CD4-positive, alpha-beta memory T cell (primary cell): ENCODE results near the gene VIT. TPM values are rescaled to one million over a fixed set of nuclear protein-coding genes. Genes with fewer than 3 reads are reported as not detected.
A peak's percentile ranks its signal among the peaks of the same experiment; 100 is the strongest.
"Not testable (repeated sequence)": the region's sequence is repeated elsewhere in the genome, so short reads cannot be mapped to it uniquely, and the experiment has no call there.

Source experiments
- CTCF ChIA-PET: fragments of 350-600 bp; sonication (Branson Sonifier 250); formaldehyde crosslinking; loops from one replicate; lab custom pipeline; 2021; ENCODE audit warnings: inconsistent platforms; ENCODE audit not compliant: partially characterized antibody; lab: Charles Lee
- POLR2A ChIA-PET: fragments of 350-600 bp; sonication (Branson Sonifier 250); formaldehyde crosslinking; loops from one replicate; lab custom pipeline; 2021; ENCODE audit not compliant: partially characterized antibody; lab: Charles Lee
- DNase-seq, 5 donors: peaks; one replicate each; pipeline versions ENCODE4 v3.0.0 to v3.0.0-alpha.2; 2020 to 2022; ENCODE audit warnings: mixed read lengths in 1 of 5
- H3K27ac ChIP-seq: one replicate; pipeline ENCODE4 v1.7.0; 2013; ENCODE audit warnings: low read depth, low read length
- H3K27me3 ChIP-seq: 2 replicates; pipeline ENCODE4 v1.7.0; 2013; ENCODE audit warnings: mild to moderate bottlenecking, low read length, moderate library complexity; ENCODE audit not compliant: insufficient read depth
- H3K36me3 ChIP-seq: 2 replicates; pipeline ENCODE4 v1.7.0; 2013; ENCODE audit warnings: mild to moderate bottlenecking, low read length, moderate library complexity; ENCODE audit not compliant: insufficient read depth
- H3K4me1 ChIP-seq: 2 replicates; pipeline ENCODE4 v1.7.0; 2013; ENCODE audit warnings: mild to moderate bottlenecking, low read length, moderate library complexity; ENCODE audit not compliant: insufficient read depth
- H3K4me3 ChIP-seq, 2 donors: one replicate each; pipeline ENCODE4 v1.7.0; 2013; ENCODE audit warnings: low read length in 2 of 2, mild to moderate bottlenecking in 1 of 2
- H3K9me3 ChIP-seq, 2 donors: one replicate each; pipeline ENCODE4 v1.7.0; 2013; ENCODE audit warnings: low read length in 2 of 2, control low read depth in 1 of 2; ENCODE audit not compliant: control insufficient read depth in 1 of 2
- H3K27ac Mint-ChIP-seq, 7 donors: one replicate each; pipeline ENCODE4 v1.8.0; 2020 to 2021; ENCODE audit warnings: mixed read lengths in 7 of 7, mild to moderate bottlenecking in 6 of 7, inconsistent platforms in 3 of 7, moderate library complexity in 3 of 7
- H3K27me3 Mint-ChIP-seq, 2 donors: one replicate each; pipeline ENCODE4 v1.8.0; 2020 to 2021; ENCODE audit warnings: mixed read lengths in 2 of 2
- H3K36me3 Mint-ChIP-seq, 2 donors: one replicate each; pipeline ENCODE4 v1.8.0; 2020 to 2021; ENCODE audit warnings: mixed read lengths in 2 of 2, inconsistent platforms in 1 of 2, mild to moderate bottlenecking in 1 of 2
- H3K4me1 Mint-ChIP-seq, 4 donors: one replicate each; pipeline ENCODE4 v1.8.0; 2020 to 2021; ENCODE audit warnings: mixed read lengths in 4 of 4, mild to moderate bottlenecking in 1 of 4
- H3K4me3 Mint-ChIP-seq, 8 donors: one replicate each; pipeline ENCODE4 v1.8.0; 2020 to 2021; ENCODE audit warnings: mixed read lengths in 8 of 8, mild to moderate bottlenecking in 7 of 8, moderate library complexity in 6 of 8, inconsistent platforms in 3 of 8
- H3K9me3 Mint-ChIP-seq, 8 donors: one replicate each; pipeline ENCODE4 v1.8.0; 2020 to 2021; ENCODE audit warnings: mixed read lengths in 8 of 8, mild to moderate bottlenecking in 5 of 8, inconsistent platforms in 3 of 8, moderate library complexity in 1 of 8
- intact Hi-C: fragments of 100-400 bp; cut with micrococcal nuclease; formaldehyde crosslinking; loops from one replicate; pipeline ENCODE4 v1.15.1; 2023
- polyA plus RNA-seq, 2 donors: library from polyadenylated mRNA; unstranded; fragments of 300-500 nt; fragmentation: Illumina TruSeq; gene quantifications; one replicate each; pipeline ENCODE4 v1.2.3, GENCODE V29; 2021
- total RNA-seq, 2 experiments: library from RNA; stranded (reverse); gene quantifications; one replicate each; pipeline ENCODE4 v1.2.3, GENCODE V29; 2021

Gene VIT
- total and polyA plus RNA-seq, 4 experiments from 2014 or later: not detected

GRCh38 chr2:36820942-36821605 is 124.6 kb downstream of the VIT start:
- H3K36me3 ChIP-seq: no peaks in the 10 kb centered on the region
- DNase-seq: peak in 1 of 5 donors; percentile 19
- H3K9me3 ChIP-seq: no peaks in the 10 kb centered on the region
- Mint-ChIP-seq H3K9me3 (no peaks in the 10 kb centered on the region), H3K4me1 (peaks cover 0 to 4% (median 0%) of the 10 kb centered on the region in 4 donors), H3K4me3 (no peak overlapping the region), H3K27me3 (peaks cover 0 to 4% of the 10 kb centered on the region in 2 donors), H3K36me3 (no peaks in the 10 kb centered on the region), H3K27ac (no peak overlapping the region)
- H3K4me1 ChIP-seq: no peaks in the 10 kb centered on the region
- H3K27me3 ChIP-seq: no peaks in the 10 kb centered on the region
- intact Hi-C loops: no loop called here
- ChIA-PET CTCF (interaction anchor here (1.7 to 2.3 kb wide), 2 partner anchors 36 to 41 kb away, joined by 6 to 9 read pairs; no protein-coding TSS in a partner anchor), POLR2A (no interaction called here)
- H3K27ac ChIP-seq: no peak overlapping the region
- no peak overlapping the region for H3K4me3 ChIP-seq

- no peak overlapping the region for H3K27ac ChIP-seq
- Mint-ChIP-seq H3K27ac (no peak overlapping the region), H3K4me1 (no peaks in the 10 kb centered on the region), H3K36me3 (no peaks in the 10 kb centered on the region), H3K4me3 (no peak overlapping the region), H3K9me3 (peaks cover 0 to 4% (median 0%) of the 10 kb centered on the region in 8 donors), H3K27me3 (peaks cover under 1 to 4% of the 10 kb centered on the region in 2 donors)
- intact Hi-C loops: no loop called here
- ChIA-PET POLR2A (no interaction called here), CTCF (no interaction called here)
- H3K4me3 ChIP-seq: no peak overlapping the region
- H3K9me3 ChIP-seq: no peaks in the 10 kb centered on the region
- H3K27me3 ChIP-seq: no peaks in the 10 kb centered on the region
- DNase-seq: no peak
- no peaks in the 10 kb centered on the region for H3K36me3 ChIP-seq
- H3K4me1 ChIP-seq: no peaks in the 10 kb centered on the region
Measured at GRCh38 chr2:36823862-36824261, 127.4 kb downstream of the VIT start.

- POLR2A ChIA-PET: no interaction called here
Measured at GRCh38 chr2:36824273-36824672, 127.8 kb downstream of the VIT start.

GRCh38 chr2:36824683-36825082 is 128.2 kb downstream of the VIT start:
- H3K27me3 ChIP-seq, H3K36me3 Mint-ChIP-seq, H3K9me3 Mint-ChIP-seq, H3K36me3 ChIP-seq, H3K9me3 ChIP-seq, H3K27ac ChIP-seq, DNase-seq, POLR2A ChIA-PET, H3K4me1 ChIP-seq, CTCF ChIA-PET, H3K4me3 Mint-ChIP-seq, H3K4me1 Mint-ChIP-seq, intact Hi-C loops, H3K4me3 ChIP-seq, H3K27me3 Mint-ChIP-seq, H3K27ac Mint-ChIP-seq: not testable (repeated sequence)

More at GRCh38 chr2:36824273-36824672, 127.8 kb downstream of the VIT start:
- Histone ChIP-seq H3K9me3 (no peaks in the 10 kb centered on the region), H3K4me1 (no peaks in the 10 kb centered on the region), H3K27ac (no peak overlapping the region), H3K36me3 (no peaks in the 10 kb centered on the region), H3K4me3 (no peak overlapping the region), H3K27me3 (no peaks in the 10 kb centered on the region)
- Mint-ChIP-seq H3K27me3 (peaks cover 1 to 4% of the 10 kb centered on the region in 2 donors), H3K4me1 (no peaks in the 10 kb centered on the region), H3K4me3 (no peak overlapping the region), H3K27ac (no peak overlapping the region), H3K9me3 (peaks cover 0 to 4% (median 0%) of the 10 kb centered on the region in 8 donors), H3K36me3 (no peaks in the 10 kb centered on the region)
- intact Hi-C loops: no loop called here
- DNase-seq: no peak
- CTCF ChIA-PET: no interaction called here

GRCh38 chr2:36831185-36831584 is 134.7 kb downstream of the VIT start:
- intact Hi-C loops: no loop called here
- Mint-ChIP-seq H3K27me3 (peaks cover 1 to 11% of the 10 kb centered on the region in 2 donors), H3K36me3 (no peaks in the 10 kb centered on the region), H3K4me1 (peaks cover 6 to 9% (median 7%) of the 10 kb centered on the region in 4 donors), H3K27ac (no peak overlapping the region), H3K9me3 (peaks cover 0 to 14% (median 4%) of the 10 kb centered on the region in 8 donors), H3K4me3 (no peak overlapping the region)
- Histone ChIP-seq H3K4me1 (no peaks in the 10 kb centered on the region), H3K4me3 (no peak overlapping the region), H3K36me3 (no peaks in the 10 kb centered on the region), H3K27ac (no peak overlapping the region), H3K9me3 (no peaks in the 10 kb centered on the region), H3K27me3 (no peaks in the 10 kb centered on the region)
- DNase-seq: no peak
- CTCF ChIA-PET: no interaction called here
- POLR2A ChIA-PET: no interaction called here

- peaks cover 0 to 12% (median 4%) of the 10 kb centered on the region in 8 donors for H3K9me3 Mint-ChIP-seq
- no peaks in the 10 kb centered on the region for H3K36me3 ChIP-seq
- no peaks in the 10 kb centered on the region for H3K4me1 ChIP-seq
- H3K27me3 ChIP-seq: no peaks in the 10 kb centered on the region
- H3K9me3 ChIP-seq: no peaks in the 10 kb centered on the region
- H3K27ac Mint-ChIP-seq: no peak overlapping the region
- no peak for DNase-seq
- peaks cover 1 to 10% of the 10 kb centered on the region in 2 donors for H3K27me3 Mint-ChIP-seq
- no peak overlapping the region for H3K4me3 ChIP-seq
- H3K4me3 Mint-ChIP-seq: no peak overlapping the region
- CTCF ChIA-PET: no interaction called here
- intact Hi-C loops: no loop called here
- POLR2A ChIA-PET: no interaction called here
- H3K4me1 Mint-ChIP-seq: peaks cover 6 to 9% (median 7%) of the 10 kb centered on the region in 4 donors
- no peak overlapping the region for H3K27ac ChIP-seq
- no peaks in the 10 kb centered on the region for H3K36me3 Mint-ChIP-seq
Measured at GRCh38 chr2:36834203-36834602, 137.7 kb downstream of the VIT start.

GRCh38 chr2:36834731-36835524 is 138.4 kb downstream of the VIT start:
- Mint-ChIP-seq H3K4me3 (peak overlapping the region in 1 of 8 donors; percentile 4), H3K9me3 (peaks cover 0 to 12% (median 4%) of the 10 kb centered on the region in 8 donors), H3K36me3 (no peaks in the 10 kb centered on the region), H3K4me1 (peaks cover 6 to 9% (median 7%) of the 10 kb centered on the region in 4 donors), H3K27me3 (peaks cover 1 to 10% of the 10 kb centered on the region in 2 donors), H3K27ac (peak overlapping the region in 3 of 7 donors; percentile 0 to 70 (median 19))
- DNase-seq: peak in 3 of 5 donors; percentile 1 to 20 (median 6)
- intact Hi-C loops: no loop called here
- Histone ChIP-seq H3K4me3 (no peak overlapping the region), H3K9me3 (no peaks in the 10 kb centered on the region), H3K27ac (no peak overlapping the region), H3K4me1 (no peaks in the 10 kb centered on the region), H3K36me3 (no peaks in the 10 kb centered on the region), H3K27me3 (no peaks in the 10 kb centered on the region)
- ChIA-PET CTCF (no interaction called here), POLR2A (no interaction called here)
